ENCODE measurements around the gene ARHGAP40.
"Not testable (repeated sequence)": the region's sequence is repeated elsewhere in the genome, so short reads cannot be mapped to it uniquely, and the experiment has no call there.

Gene ARHGAP40

GRCh38 chr20:38586181-38586525 lies 15.5 kb upstream of the ARHGAP40 start:
- no peak overlapping the region for H3K4me2 ChIP-seq
- peaks cover 34% of the 10 kb centered on the region for H3K4me1 ChIP-seq
- no peaks in the 10 kb centered on the region for H3K9me3 ChIP-seq
- H3K9ac ChIP-seq, result no peak overlapping the region
- H4K20me1 ChIP-seq, result no peaks in the 10 kb centered on the region
- no peaks in the 10 kb centered on the region for H3K27me3 ChIP-seq
- no peak overlapping the region for H3K4me3 ChIP-seq
- no peak overlapping the region for H3K27ac ChIP-seq
- no peak for TF ChIP-seq Cebpa-rat (IDR thresholded peaks at IDR 0.05)
- no peaks in the 10 kb centered on the region for H3K36me3 ChIP-seq

GRCh38 chr20:38588303-38588702 lies 13.3 kb upstream of the ARHGAP40 start:
- peaks cover 16% of the 10 kb centered on the region for H3K4me1 ChIP-seq

GRCh38 chr20:38589351-38589750 lies 12.3 kb upstream of the ARHGAP40 start:
- no peaks in the 10 kb centered on the region for H3K27me3 ChIP-seq
- H3K4me3 ChIP-seq, result no peak overlapping the region
- H3K27ac ChIP-seq, result no peak overlapping the region
- H3K4me1 ChIP-seq, result peaks cover 12% of the 10 kb centered on the region
- no peaks in the 10 kb centered on the region for H4K20me1 ChIP-seq
- H3K9ac ChIP-seq, result no peak overlapping the region
- H3K9me3 ChIP-seq, result no peaks in the 10 kb centered on the region
- H3K36me3 ChIP-seq, result no peaks in the 10 kb centered on the region
- no peak overlapping the region for H3K4me2 ChIP-seq
- TF ChIP-seq Cebpa-rat (IDR thresholded peaks at IDR 0.05), result no peak

More at GRCh38 chr20:38588303-38588702, 13.3 kb upstream of the ARHGAP40 start:
- Histone ChIP-seq H4K20me1 (no peaks in the 10 kb centered on the region), H3K36me3 (no peaks in the 10 kb centered on the region), H3K4me2 (no peak overlapping the region), H3K27me3 (no peaks in the 10 kb centered on the region), H3K27ac (no peak overlapping the region), H3K4me3 (no peak overlapping the region), H3K9me3 (no peaks in the 10 kb centered on the region), H3K9ac (no peak overlapping the region)
- no peak for TF ChIP-seq Cebpa-rat (IDR thresholded peaks at IDR 0.05)

- Histone ChIP-seq H3K27me3 (no peaks in the 10 kb centered on the region), H3K9me3 (no peaks in the 10 kb centered on the region), H3K4me3 (no peak overlapping the region), H3K27ac (no peak overlapping the region), H3K9ac (no peak overlapping the region), H4K20me1 (no peaks in the 10 kb centered on the region), H3K36me3 (no peaks in the 10 kb centered on the region), H3K4me2 (no peak overlapping the region), H3K4me1 (peaks cover 12% of the 10 kb centered on the region)
- TF ChIP-seq Cebpa-rat (IDR thresholded peaks at IDR 0.05), result no peak
Observed at GRCh38 chr20:38589967-38590675, 11.5 kb upstream of the ARHGAP40 start.

GRCh38 chr20:38590676-38591473 lies 10.7 kb upstream of the ARHGAP40 start:
- H3K27me3 ChIP-seq, result no peaks in the 10 kb centered on the region
- H3K4me3 ChIP-seq, result no peak overlapping the region
- no peaks in the 10 kb centered on the region for H3K9me3 ChIP-seq
- no peaks in the 10 kb centered on the region for H4K20me1 ChIP-seq
- peaks cover 12% of the 10 kb centered on the region for H3K4me1 ChIP-seq
- no peaks in the 10 kb centered on the region for H3K36me3 ChIP-seq
- TF ChIP-seq Cebpa-rat (IDR thresholded peaks at IDR 0.05), result no peak
- H3K27ac ChIP-seq, result no peak overlapping the region
- no peak overlapping the region; the same call in 1 of the 2 replicates for H3K9ac ChIP-seq
- H3K4me2 ChIP-seq, result peak overlapping the region; percentile 21

- peak overlapping the region; percentile 21 for H3K4me2 ChIP-seq
- no peaks in the 10 kb centered on the region for H3K36me3 ChIP-seq
Observed at GRCh38 chr20:38591474-38592410, 9.9 kb upstream of the ARHGAP40 start.

GRCh38 chr20:38592411-38592790 lies 9.2 kb upstream of the ARHGAP40 start:
- H3K9me3 ChIP-seq, H3K36me3 ChIP-seq, H3K27me3 ChIP-seq, H3K4me2 ChIP-seq, H3K27ac ChIP-seq, H4K20me1 ChIP-seq, H3K9ac ChIP-seq, H3K4me3 ChIP-seq: not testable (repeated sequence)
- H3K4me1 ChIP-seq, result peaks cover 12% of the 10 kb centered on the region

More at GRCh38 chr20:38591474-38592410, 9.9 kb upstream of the ARHGAP40 start:
- Histone ChIP-seq H3K9ac (no peak overlapping the region), H3K4me1 (peaks cover 12% of the 10 kb centered on the region), H3K27ac (no peak overlapping the region), H4K20me1 (no peaks in the 10 kb centered on the region), H3K27me3 (no peaks in the 10 kb centered on the region), H3K4me3 (no peak overlapping the region), H3K9me3 (no peaks in the 10 kb centered on the region)
- TF ChIP-seq Cebpa-rat (IDR thresholded peaks at IDR 0.05), result no peak

- H3K9me3 ChIP-seq, H3K9ac ChIP-seq, H3K27me3 ChIP-seq, H3K27ac ChIP-seq, H3K4me3 ChIP-seq, H3K4me2 ChIP-seq, H3K36me3 ChIP-seq, H4K20me1 ChIP-seq: not testable (repeated sequence)
- H3K4me1 ChIP-seq, result peaks cover 12% of the 10 kb centered on the region
Observed at GRCh38 chr20:38594281-38594680, 7.3 kb upstream of the ARHGAP40 start.

- not testable (repeated sequence) for H3K27me3 ChIP-seq, H3K9ac ChIP-seq, H3K27ac ChIP-seq, H3K4me3 ChIP-seq, H3K9me3 ChIP-seq, H4K20me1 ChIP-seq, H3K4me1 ChIP-seq, H3K36me3 ChIP-seq, H3K4me2 ChIP-seq
Observed at GRCh38 chr20:38595886-38596285, 5.7 kb upstream of the ARHGAP40 start.

Data from BLaER1 (cell line).